Lung (tissue), 12 donors: Measurements from ENCODE around the gene NHS. TPM values are rescaled to one million over a fixed set of nuclear protein-coding genes. Genes with fewer than 3 reads are reported as not detected.

Experiments used
- ATAC-seq: fragments of 200-7000 bp; cut with Tn5 transposase; one replicate; pipeline ENCODE4 v1.9.1; 2020; ENCODE audit warnings: moderate number of reproducible peaks; ENCODE audit not compliant: insufficient read depth, low FRiP score
- DNase-seq, 3 donors: peaks; one replicate each; pipeline ENCODE4 v3.0.0-alpha.2; 2013 to 2017
- H3K27ac ChIP-seq, 2 donors: one replicate each; pipeline ENCODE4 v1.5.1; 2013; ENCODE audit warnings: mild to moderate bottlenecking in 2 of 2, moderate library complexity in 2 of 2, control low read depth in 1 of 2, inconsistent platforms in 1 of 2, low read depth in 1 of 2, low read length in 1 of 2
- H3K27me3 ChIP-seq, 3 donors: one replicate each; pipeline ENCODE4 v1.5.1; 2013; ENCODE audit warnings: low read length in 2 of 3; ENCODE audit not compliant: control insufficient read depth in 3 of 3, insufficient read depth in 3 of 3
- H3K36me3 ChIP-seq, 4 donors: one replicate each; pipeline ENCODE4 v1.5.1; 2013; ENCODE audit warnings: low read length in 4 of 4, mild to moderate bottlenecking in 1 of 4, moderate library complexity in 1 of 4; ENCODE audit not compliant: control insufficient read depth in 4 of 4, insufficient read depth in 4 of 4
- H3K4me1 ChIP-seq, 5 donors: one replicate each; pipeline ENCODE4 v1.5.1; 2013; ENCODE audit warnings: low read length in 5 of 5, mild to moderate bottlenecking in 2 of 5, moderate library complexity in 1 of 5; ENCODE audit not compliant: control insufficient read depth in 5 of 5, insufficient read depth in 5 of 5
- H3K4me3 ChIP-seq: one replicate; pipeline ENCODE4 v1.5.1; 2013; ENCODE audit warnings: mild to moderate bottlenecking, control low read depth, moderate library complexity
- H3K9ac ChIP-seq, 2 donors: one replicate each; pipeline ENCODE4 v1.5.1; 2013; ENCODE audit warnings: low read length in 2 of 2, control low read depth in 1 of 2; ENCODE audit not compliant: insufficient read depth in 1 of 2
- H3K9me3 ChIP-seq, 4 donors: one replicate each; pipeline ENCODE4 v1.5.1; 2013; ENCODE audit warnings: low read length in 3 of 4, mild to moderate bottlenecking in 1 of 4, moderate library complexity in 1 of 4; ENCODE audit not compliant: control insufficient read depth in 4 of 4, insufficient read depth in 3 of 4
- WGBS, 2 donors: extraction: QIAGEN DNeasy Blood & Tissue Kit; methylation state at CpG; one replicate each; pipeline ENCODE4 v1.1.7; 2013; 5-methylcytosine and 5-hydroxymethylcytosine counted together
- polyA plus RNA-seq, 2 donors: library from polyadenylated mRNA; stranded (reverse); fragments of 200-250 nt; gene quantifications; one replicate each; pipeline ENCODE4 v1.2.1, GENCODE V29; 2013
- total RNA-seq, 2 donors: library from RNA; depleted of rRNA in 1 of 2; stranded (reverse); fragments of >200 nt in 1 of 2; gene quantifications; one replicate each; pipeline ENCODE4 v1.2.1, GENCODE V29; 2014 to 2021
- TF ChIP-seq, protein P1 (sequence below): IDR thresholded peaks from 2 replicates; pipeline ENCODE4 v1.5.1; 2012; ENCODE audit warnings: mild to moderate bottlenecking; ENCODE audit errors: control extremely low read depth, extremely low read depth
- donor health status: control.
- donor health status: control.
- donor health status: Bipolar disorder and iron deficiency.
- donor health status: healthy.
- donor health status: DM: yes; HTN: yes; CAD: no.

NHS gene
- total and polyA plus RNA-seq, 4 donors, result 0.46 to 2.0 (median 1.4) TPM

DNA sequence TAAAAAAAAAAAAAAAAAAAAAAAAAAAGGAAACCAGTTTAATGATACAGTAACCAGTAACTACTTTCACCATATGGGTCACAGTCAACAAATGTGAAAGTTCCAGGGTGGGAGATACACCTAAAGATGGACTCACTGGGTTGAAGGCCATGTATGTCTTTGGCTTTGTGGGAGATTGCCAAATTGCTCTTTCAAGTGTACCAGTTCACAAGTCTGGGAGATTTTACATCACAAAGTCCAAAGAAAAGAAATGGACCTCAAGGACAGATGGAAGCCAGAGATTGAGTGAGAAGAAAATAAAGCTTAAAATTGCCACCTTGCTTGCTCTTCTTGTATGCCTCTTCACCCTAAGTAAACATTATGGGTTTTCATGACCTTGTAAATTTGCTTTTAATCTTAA is 65.3 kb downstream of the NHS start:
- ATAC-seq, result no peak
- peaks cover 0 to 42% (median 18%) of the 10 kb centered on the region in 3 donors for H3K27me3 ChIP-seq
- TF ChIP-seq, protein P1, sequence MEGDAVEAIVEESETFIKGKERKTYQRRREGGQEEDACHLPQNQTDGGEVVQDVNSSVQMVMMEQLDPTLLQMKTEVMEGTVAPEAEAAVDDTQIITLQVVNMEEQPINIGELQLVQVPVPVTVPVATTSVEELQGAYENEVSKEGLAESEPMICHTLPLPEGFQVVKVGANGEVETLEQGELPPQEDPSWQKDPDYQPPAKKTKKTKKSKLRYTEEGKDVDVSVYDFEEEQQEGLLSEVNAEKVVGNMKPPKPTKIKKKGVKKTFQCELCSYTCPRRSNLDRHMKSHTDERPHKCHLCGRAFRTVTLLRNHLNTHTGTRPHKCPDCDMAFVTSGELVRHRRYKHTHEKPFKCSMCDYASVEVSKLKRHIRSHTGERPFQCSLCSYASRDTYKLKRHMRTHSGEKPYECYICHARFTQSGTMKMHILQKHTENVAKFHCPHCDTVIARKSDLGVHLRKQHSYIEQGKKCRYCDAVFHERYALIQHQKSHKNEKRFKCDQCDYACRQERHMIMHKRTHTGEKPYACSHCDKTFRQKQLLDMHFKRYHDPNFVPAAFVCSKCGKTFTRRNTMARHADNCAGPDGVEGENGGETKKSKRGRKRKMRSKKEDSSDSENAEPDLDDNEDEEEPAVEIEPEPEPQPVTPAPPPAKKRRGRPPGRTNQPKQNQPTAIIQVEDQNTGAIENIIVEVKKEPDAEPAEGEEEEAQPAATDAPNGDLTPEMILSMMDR, result no peak
- peaks cover 0 to 2% (median 0%) of the 10 kb centered on the region in 4 donors for H3K9me3 ChIP-seq
- H3K4me3 ChIP-seq, result no peak overlapping the region
- no peak for DNase-seq
- H3K9ac ChIP-seq, result no peak overlapping the region
- peaks cover 0 to 3% (median 0%) of the 10 kb centered on the region in 5 donors for H3K4me1 ChIP-seq
- no peak overlapping the region for H3K27ac ChIP-seq
- H3K36me3 ChIP-seq, result no peaks in the 10 kb centered on the region

DNA sequence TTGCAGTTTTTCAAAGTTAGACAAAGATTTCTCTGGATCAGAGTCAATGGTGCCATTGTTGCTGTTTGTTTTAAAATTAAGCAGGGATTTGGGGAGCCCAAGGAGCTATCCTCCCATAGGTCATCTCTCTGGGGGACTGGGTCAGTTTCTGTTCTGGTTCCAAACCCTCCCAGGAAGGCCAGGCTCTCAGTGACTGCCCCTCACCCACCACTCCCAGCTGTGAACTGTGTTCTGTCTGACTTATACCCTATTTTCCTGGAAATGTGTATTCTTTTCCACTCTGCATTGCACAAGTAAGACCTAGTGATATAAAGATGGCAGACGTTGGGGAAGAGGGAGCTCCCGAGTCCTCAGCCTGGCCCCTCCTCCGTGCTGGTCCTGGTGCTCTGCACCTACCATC is 65.8 kb downstream of the NHS start:
- Histone ChIP-seq H3K27me3 (peaks cover 0 to 45% (median 18%) of the 10 kb centered on the region in 3 donors), H3K27ac (no peak overlapping the region), H3K4me3 (no peak overlapping the region), H3K9ac (no peak overlapping the region), H3K36me3 (no peaks in the 10 kb centered on the region), H3K9me3 (peaks cover 0 to 2% (median 0%) of the 10 kb centered on the region in 4 donors), H3K4me1 (peaks cover 0 to 3% (median 0%) of the 10 kb centered on the region in 5 donors)
- TF ChIP-seq, protein P1, result no peak
- DNase-seq, result no peak
- ATAC-seq, result no peak
- 65 to 87% methylated on average over 3 of the region's 3 CpGs for WGBS, 2 donors

DNA sequence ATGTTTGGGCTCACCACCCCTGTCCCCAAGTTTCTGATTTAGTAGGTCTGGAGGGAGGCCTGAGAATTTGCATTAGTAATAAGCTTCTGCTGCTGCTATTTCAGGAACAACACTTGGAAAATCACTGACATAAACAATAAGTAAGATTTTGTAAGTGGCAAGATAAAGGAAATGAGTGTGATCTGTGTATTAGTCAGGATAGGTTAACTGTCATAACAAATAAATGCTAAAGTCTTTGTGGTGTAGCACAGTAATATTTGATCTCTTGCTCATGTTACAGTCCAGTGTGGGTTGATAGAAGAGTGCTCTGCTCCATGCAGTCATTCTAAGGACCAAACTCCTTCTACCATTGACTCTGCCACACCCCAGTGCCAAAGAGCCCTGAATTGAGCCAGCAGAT is 67.0 kb downstream of the NHS start:
- ATAC-seq (no peak), DNase-seq (no peak)
- H3K9me3 ChIP-seq, result peaks cover 0 to under 1% (median 0%) of the 10 kb centered on the region in 4 donors
- H3K4me3 ChIP-seq, result no peak overlapping the region
- no peaks in the 10 kb centered on the region for H3K36me3 ChIP-seq
- no peak overlapping the region for H3K9ac ChIP-seq
- no peak overlapping the region for H3K27ac ChIP-seq
- TF ChIP-seq, protein P1, result no peak
- H3K4me1 ChIP-seq, result peaks cover 0 to 3% (median 0%) of the 10 kb centered on the region in 5 donors
- peaks cover 0 to 41% (median 14%) of the 10 kb centered on the region in 3 donors for H3K27me3 ChIP-seq

DNA sequence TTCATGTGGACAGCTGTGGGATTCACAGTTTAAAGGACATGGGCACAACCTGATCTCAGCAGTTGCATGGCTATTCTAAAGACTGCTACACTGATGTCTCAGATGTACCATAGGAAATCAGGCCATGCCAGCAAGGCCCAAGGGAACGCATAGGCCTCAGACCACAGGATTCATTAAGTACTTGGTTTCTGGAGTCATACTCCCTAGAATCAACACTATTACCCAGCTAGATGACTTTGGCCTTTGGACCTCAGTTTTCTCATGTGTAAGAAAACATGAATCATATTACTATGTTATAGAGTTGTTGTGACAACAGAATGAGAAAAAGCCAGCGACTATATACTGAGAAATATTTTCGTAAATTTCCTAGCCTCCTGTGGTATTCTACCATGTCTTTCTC is 67.9 kb downstream of the NHS start:
- ATAC-seq (no peak), DNase-seq (no peak)
- Histone ChIP-seq H3K9me3 (no peaks in the 10 kb centered on the region), H3K27ac (no peak overlapping the region), H3K4me3 (no peak overlapping the region), H3K36me3 (no peaks in the 10 kb centered on the region), H3K27me3 (peaks cover 0 to 36% (median 14%) of the 10 kb centered on the region in 3 donors), H3K9ac (no peak overlapping the region), H3K4me1 (peaks cover 0 to 3% (median 0%) of the 10 kb centered on the region in 5 donors)
- 89 to 95% methylated on average over 3 of the region's 3 CpGs for WGBS, 2 donors
- TF ChIP-seq, protein P1, result no peak
